B cell (primary cell): ENCODE data around the gene NEUROD2.

Source experiments
- CTCF ChIP-seq: fragments of 200-600 bp; IDR thresholded peaks from one replicate; pipeline ENCODE4 v1.8.0; 2022; ENCODE audit warnings: antibody characterized with exemption, mild to moderate bottlenecking
- EZH2 ChIP-seq: IDR thresholded peaks from 2 replicates; pipeline ENCODE4 v1.6.1; 2012; ENCODE audit warnings: borderline replicate concordance, low read depth, mild to moderate bottlenecking, moderate library complexity, low read length; ENCODE audit not compliant: insufficient read depth, poor library complexity, severe bottlenecking

DNA sequence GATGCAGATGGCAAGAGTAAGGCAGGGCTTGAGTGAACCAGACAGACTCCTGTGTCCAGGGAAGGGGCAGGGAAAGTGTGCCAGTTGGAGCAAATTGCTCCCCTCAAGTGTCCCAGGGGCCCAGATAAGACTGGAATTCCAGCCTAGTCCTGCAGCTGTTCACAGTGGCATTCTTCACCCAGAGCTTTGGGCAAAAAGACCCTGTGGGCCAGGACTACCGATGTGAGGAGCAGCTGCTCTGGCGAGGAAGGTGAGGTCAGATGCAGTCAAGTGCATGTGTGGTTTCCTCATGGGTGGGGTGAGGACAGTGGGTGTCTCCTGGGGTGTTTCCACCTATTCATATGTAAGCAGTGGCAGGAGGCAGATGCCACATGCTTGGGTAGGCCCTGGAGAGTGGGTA lies 14.3 kb downstream of the NEUROD2 start:
- TF ChIP-seq CTCF, result no peak
- no peak for TF ChIP-seq EZH2
